ENCODE data around the gene MYBPC3. TPM values are rescaled to one million over a fixed set of nuclear protein-coding genes. Genes with fewer than 3 reads are reported as not detected.

Gene MYBPC3
- total and polyA plus RNA-seq, 10 of the 15 experiments (the other 5 are each of a cell fraction or from before 2014, with no cell fraction given), result 0.03 to 0.08 (median 0.03) TPM; not detected in 7

DNA sequence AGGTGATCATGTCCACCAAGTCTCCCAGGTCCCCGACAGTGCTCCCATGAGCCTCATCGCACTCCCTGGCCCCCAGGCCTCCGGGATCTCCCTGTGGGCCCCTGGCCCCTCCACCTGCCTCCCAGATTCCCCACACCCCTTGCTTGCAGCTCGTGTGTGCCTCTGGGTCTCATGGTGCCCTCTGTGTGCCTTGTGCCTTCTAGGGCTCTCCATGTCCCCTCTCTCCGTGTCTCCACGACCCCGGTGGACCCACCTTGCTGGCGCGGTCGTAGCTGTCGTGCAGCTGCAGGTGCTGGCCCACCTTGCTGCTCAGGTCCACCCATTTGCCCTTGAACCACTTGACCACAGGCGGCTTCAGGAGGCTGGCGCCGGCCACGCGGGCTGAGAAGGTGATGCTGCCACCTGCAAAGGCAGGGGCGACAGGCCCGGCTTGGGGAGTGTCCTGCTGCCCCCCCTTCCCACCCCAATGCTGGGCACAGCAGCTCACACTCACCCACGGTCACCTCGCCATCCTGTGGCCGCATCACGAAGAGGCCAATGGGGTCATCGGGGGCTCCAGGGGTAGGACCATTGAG, 2.9 kb downstream of the MYBPC3 start (continued):
- TF ChIP-seq, protein P1, sequence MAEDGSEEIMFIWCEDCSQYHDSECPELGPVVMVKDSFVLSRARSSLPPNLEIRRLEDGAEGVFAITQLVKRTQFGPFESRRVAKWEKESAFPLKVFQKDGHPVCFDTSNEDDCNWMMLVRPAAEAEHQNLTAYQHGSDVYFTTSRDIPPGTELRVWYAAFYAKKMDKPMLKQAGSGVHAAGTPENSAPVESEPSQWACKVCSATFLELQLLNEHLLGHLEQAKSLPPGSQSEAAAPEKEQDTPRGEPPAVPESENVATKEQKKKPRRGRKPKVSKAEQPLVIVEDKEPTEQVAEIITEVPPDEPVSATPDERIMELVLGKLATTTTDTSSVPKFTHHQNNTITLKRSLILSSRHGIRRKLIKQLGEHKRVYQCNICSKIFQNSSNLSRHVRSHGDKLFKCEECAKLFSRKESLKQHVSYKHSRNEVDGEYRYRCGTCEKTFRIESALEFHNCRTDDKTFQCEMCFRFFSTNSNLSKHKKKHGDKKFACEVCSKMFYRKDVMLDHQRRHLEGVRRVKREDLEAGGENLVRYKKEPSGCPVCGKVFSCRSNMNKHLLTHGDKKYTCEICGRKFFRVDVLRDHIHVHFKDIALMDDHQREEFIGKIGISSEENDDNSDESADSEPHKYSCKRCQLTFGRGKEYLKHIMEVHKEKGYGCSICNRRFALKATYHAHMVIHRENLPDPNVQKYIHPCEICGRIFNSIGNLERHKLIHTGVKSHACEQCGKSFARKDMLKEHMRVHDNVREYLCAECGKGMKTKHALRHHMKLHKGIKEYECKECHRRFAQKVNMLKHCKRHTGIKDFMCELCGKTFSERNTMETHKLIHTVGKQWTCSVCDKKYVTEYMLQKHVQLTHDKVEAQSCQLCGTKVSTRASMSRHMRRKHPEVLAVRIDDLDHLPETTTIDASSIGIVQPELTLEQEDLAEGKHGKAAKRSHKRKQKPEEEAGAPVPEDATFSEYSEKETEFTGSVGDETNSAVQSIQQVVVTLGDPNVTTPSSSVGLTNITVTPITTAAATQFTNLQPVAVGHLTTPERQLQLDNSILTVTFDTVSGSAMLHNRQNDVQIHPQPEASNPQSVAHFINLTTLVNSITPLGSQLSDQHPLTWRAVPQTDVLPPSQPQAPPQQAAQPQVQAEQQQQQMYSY (CRISPR knock-in tag; IDR thresholded peaks at IDR 0.05), result no peak
- TF ChIP-seq, protein P2, sequence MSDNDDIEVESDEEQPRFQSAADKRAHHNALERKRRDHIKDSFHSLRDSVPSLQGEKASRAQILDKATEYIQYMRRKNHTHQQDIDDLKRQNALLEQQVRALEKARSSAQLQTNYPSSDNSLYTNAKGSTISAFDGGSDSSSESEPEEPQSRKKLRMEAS (IDR thresholded peaks at IDR 0.05; ENCODE audit: low read depth, low read length), result no peak
- TF ChIP-seq TARDBP (IDR thresholded peaks at IDR 0.05; ENCODE audit: borderline replicate concordance) (no peak), POU2F2 (IDR thresholded peaks at IDR 0.05; ENCODE audit: borderline replicate concordance, low read depth, low read length) (no peak)

DNA sequence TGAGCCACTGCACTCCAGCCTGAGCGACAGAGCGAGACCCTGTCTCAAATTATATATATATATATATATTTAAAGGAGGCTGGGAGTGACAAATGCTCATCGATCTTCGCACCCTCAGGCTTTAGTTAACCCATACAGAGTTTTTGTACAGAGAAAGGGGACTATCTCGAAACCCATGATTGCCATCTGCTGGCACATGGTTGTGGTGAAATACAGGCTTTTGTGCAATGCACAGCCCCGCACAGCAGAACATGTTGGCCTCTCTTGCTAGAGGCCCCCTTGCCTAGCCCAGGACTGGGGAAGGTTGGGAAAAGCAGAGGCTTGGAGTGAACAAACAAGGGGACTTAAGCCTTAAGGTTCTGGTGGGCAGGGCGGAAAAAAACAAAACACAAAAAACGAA, 3.6 kb downstream of the MYBPC3 start:
- POLR2A ChIA-PET, result no interaction called here
- Histone ChIP-seq H3K9ac (ENCODE audit: control insufficient read depth, insufficient read depth, low read length) (no peak overlapping the region), H3K4me3 (no peak overlapping the region), H2AFZ (ENCODE audit: control insufficient read depth, low read depth, low read length) (no peak overlapping the region), H4K20me1 (ENCODE audit: control insufficient read depth, insufficient read depth) (no peaks in the 10 kb centered on the region), H3K4me2 (ENCODE audit: control insufficient read depth, insufficient read depth) (no peak overlapping the region), H3K4me1 (ENCODE audit: control insufficient read depth, insufficient read depth, low read length) (no peaks in the 10 kb centered on the region), H3K27ac (ENCODE audit: control insufficient read depth, insufficient read depth) (no peak overlapping the region), H3K36me3 (ENCODE audit: control insufficient read depth in 2 of 2, insufficient read depth in 2 of 2, low read length in 1 of 2) (no peaks in the 10 kb centered on the region), H3K79me2 (ENCODE audit: control insufficient read depth, insufficient read depth, low read length) (no peaks in the 10 kb centered on the region), H3K9me3 (replicated peaks; ENCODE audit: control insufficient read depth, insufficient read depth, low read length) (no peaks in the 10 kb centered on the region), H3K27me3 (replicated peaks in 1 of 2; ENCODE audit: control insufficient read depth in 2 of 2, insufficient read depth in 2 of 2, low read length in 1 of 2) (no peaks in the 10 kb centered on the region; a peak in 1 of 4 replicates)
- SMC1A ChIA-PET (ENCODE audit: uncharacterized antibody, unreplicated experiment), result interaction anchor here (0.5 to 1.0 kb wide), 2 partner anchors 19 to 64 kb away, joined by 3 read pairs; no protein-coding TSS in a partner anchor
- no peak for DNase-seq (ENCODE audit: low read depth, low spot score)
- no peak for FAIRE-seq
- WGBS (ENCODE audit: insufficient coverage, insufficient replicate concordance, low lambda C conversion rate, missing lambda C conversion rate), result 49% methylated on average over 7 of the region's 8 CpGs
- RAD21 ChIA-PET (ENCODE audit: unreplicated experiment), result no interaction called here
- no peak for TF ChIP-seq SUPT20H (IDR thresholded peaks at IDR 0.05; ENCODE audit: borderline replicate concordance, control insufficient read depth, low read depth, low read length)
- TF ChIP-seq SREBF2 (IDR thresholded peaks at IDR 0.05; ENCODE audit: low read length), result no peak
- peak; percentile 55 for TF ChIP-seq RAD21 (IDR thresholded peaks at IDR 0.05; ENCODE audit: insufficient read depth, low read depth, low read length)
- TF ChIP-seq, protein P3, sequence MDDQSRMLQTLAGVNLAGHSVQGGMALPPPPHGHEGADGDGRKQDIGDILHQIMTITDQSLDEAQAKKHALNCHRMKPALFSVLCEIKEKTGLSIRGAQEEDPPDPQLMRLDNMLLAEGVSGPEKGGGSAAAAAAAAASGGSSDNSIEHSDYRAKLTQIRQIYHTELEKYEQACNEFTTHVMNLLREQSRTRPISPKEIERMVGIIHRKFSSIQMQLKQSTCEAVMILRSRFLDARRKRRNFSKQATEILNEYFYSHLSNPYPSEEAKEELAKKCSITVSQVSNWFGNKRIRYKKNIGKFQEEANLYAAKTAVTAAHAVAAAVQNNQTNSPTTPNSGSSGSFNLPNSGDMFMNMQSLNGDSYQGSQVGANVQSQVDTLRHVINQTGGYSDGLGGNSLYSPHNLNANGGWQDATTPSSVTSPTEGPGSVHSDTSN (IDR thresholded peaks at IDR 0.05; ENCODE audit: insufficient replicate concordance, low read depth, low read length), result no peak
- TF ChIP-seq, protein P4, sequence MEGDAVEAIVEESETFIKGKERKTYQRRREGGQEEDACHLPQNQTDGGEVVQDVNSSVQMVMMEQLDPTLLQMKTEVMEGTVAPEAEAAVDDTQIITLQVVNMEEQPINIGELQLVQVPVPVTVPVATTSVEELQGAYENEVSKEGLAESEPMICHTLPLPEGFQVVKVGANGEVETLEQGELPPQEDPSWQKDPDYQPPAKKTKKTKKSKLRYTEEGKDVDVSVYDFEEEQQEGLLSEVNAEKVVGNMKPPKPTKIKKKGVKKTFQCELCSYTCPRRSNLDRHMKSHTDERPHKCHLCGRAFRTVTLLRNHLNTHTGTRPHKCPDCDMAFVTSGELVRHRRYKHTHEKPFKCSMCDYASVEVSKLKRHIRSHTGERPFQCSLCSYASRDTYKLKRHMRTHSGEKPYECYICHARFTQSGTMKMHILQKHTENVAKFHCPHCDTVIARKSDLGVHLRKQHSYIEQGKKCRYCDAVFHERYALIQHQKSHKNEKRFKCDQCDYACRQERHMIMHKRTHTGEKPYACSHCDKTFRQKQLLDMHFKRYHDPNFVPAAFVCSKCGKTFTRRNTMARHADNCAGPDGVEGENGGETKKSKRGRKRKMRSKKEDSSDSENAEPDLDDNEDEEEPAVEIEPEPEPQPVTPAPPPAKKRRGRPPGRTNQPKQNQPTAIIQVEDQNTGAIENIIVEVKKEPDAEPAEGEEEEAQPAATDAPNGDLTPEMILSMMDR (IDR thresholded peaks at IDR 0.05 in 2 of 3, conservative IDR thresholded peaks at IDR 0.05 in 1 of 3; ENCODE audit: control insufficient read depth in 2 of 3, extremely low read depth in 1 of 3, insufficient read depth in 1 of 3, low read depth in 3 of 3, low read length in 3 of 3), result peak; percentile 25 to 36 (median 30); a peak in 3 of 6 replicates
- no peak for TF ChIP-seq SRF (IDR thresholded peaks at IDR 0.05; ENCODE audit: low read depth in 2 of 2, low read length in 2 of 2)
- TF ChIP-seq RUNX3 (IDR thresholded peaks at IDR 0.05; ENCODE audit: low read length), result peak; percentile 28; the same call in 1 of the 2 replicates
- TF ChIP-seq NR2F1 (conservative IDR thresholded peaks at IDR 0.05), result no peak
- intact Hi-C loops (cut with micrococcal nuclease; ENCODE audit: unreplicated experiment) (loop anchor here (5.0 kb wide), 1 partner anchor 172 kb away; the partner anchor contains the start of gene ARFGAP2), in situ Hi-C loops (cut with MboI) (no loop called here)
- CTCF ChIA-PET, result interaction anchor here (0.6 to 1.5 kb wide), 4 partner anchors 28 to 171 kb away, joined by 3 read pairs; no protein-coding TSS in a partner anchor
- ATAC-seq, result peak; percentile 66
- no TSS peak for BruUV-seq (replicated peaks)

Data from GM12878 (cell line).